Posterior vena cava (tissue), 2 donors: ENCODE measurements around the gene KCMF1. TPM values are rescaled to one million over a fixed set of nuclear protein-coding genes. Genes with fewer than 3 reads are reported as not detected.

Experiments
- DNase-seq: peaks from one replicate; pipeline ENCODE4 v3.0.0-alpha.2; 2020; ENCODE audit warnings: low spot score
- intact Hi-C, 2 donors: fragments of 100-400 bp; cut with DNase I; formaldehyde crosslinking; loops; one replicate each; pipeline versions ENCODE4 v1.14.1 to v1.14.2; 2022 to 2023
- total RNA-seq, 2 donors: library from RNA; stranded (reverse); fragmentation: NEBNext Ultra II Directional; extraction: Animal tissue kit (Norgen Biotek cat#: 25700); gene quantifications; one replicate each; pipeline ENCODE4 v1.2.1, GENCODE V29; 2021
- donor health status: DM: yes; HTN: yes; CAD: no.
- donor health status: DM: yes; HTN: yes; CAD: no.

The KCMF1 gene
- total RNA-seq, 2 donors from 2014 or later: 56.9 to 73.4 TPM

DNA sequence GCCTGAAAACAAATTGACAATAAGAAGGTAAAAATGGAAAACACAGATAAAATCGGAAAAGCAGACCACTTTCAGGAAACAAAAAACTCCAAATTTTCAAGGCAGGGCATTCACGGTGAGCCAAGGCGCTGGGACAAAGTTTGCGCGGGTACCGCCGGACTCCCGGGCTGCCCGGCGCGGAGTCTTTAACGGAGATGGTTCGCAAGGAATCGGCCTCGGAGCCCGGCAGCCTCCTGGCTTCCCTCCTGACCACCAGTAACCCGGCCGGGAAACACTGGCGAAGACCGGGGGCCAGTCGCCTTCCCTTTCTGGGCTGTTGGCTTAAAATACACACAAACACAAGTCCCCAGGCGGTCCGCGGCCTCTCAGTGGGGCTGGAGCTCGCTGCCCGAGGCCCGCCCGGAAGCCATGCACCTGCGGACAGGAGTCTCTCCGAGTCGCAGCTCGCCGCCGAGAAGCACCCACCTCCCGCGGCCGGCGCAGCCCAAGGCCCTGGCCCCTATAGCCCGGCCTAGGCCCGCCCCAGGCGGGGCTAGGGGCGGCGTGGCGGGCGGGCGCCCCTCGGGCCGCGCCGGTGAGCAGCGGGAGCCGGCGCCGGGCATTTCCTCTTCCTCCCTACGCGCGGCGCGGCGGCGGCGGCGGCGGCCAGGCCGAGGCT, 622 bp upstream of the KCMF1 start:
- intact Hi-C loops: loop anchor here (2.0 to 10.0 kb wide), 3 partner anchors 20 to 1067 kb away; no protein-coding TSS in a partner anchor
- DNase-seq: peak; percentile 89

GRCh38 chr2:84971510-84972206, 697 bp downstream of the KCMF1 start:
- peak; percentile 89 for DNase-seq
- intact Hi-C loops: loop anchor here (2.0 to 10.0 kb wide), 3 partner anchors 21 to 1066 kb away; no protein-coding TSS in a partner anchor

DNA sequence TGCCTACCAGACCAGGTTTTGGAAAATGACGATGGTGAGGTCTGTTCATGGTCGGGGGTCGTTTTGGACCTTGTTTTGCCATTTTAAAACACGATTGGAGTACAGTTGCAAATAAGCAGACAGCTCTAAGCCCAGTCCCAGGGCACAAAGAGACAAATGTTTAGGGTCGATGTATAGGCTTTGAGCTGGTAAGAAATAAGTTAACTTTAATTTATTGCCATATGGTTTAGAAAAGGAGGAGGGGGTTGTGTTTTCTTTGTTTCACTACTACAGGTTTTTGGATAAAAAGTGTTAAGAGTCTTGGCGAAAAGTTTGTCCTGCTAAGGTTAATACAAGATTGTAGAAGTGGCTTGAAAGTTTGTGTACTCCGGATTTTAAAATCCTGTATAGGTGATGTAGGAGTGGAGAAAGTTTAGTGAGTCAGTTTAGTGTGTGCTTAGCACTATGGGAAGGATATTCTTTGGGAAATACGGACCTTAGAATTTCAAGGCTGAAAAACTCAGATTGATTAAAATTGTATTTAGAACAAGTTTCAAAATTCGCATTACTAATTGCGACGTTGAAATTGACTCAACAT, 1.3 kb downstream of the KCMF1 start:
- intact Hi-C loops: loop anchor here (5.0 to 10.0 kb wide), 2 partner anchors 73 to 1065 kb away; no protein-coding TSS in a partner anchor
- DNase-seq: no peak

DNA sequence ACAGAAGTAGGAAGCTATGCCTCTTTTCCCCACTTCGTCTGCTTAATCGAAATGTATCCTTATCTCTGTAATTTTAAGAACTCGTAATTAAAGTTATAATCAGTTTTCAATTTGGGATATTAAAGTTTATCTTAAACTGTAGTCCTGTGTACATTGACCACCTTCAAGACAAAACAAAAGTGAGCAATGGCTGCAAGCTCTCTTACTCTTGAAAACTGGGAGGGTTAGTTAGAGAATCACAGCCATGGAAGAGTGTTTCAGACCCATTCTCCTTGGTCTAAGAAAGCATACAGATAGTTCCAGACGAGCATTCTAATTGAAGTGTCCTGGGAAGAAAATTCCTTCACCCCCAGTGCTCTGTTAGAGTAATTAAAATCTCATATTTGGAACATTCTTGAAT, 2.0 kb downstream of the KCMF1 start:
- intact Hi-C loops: loop anchor here (5.0 to 10.0 kb wide), 2 partner anchors 72 to 1064 kb away; no protein-coding TSS in a partner anchor
- DNase-seq: no peak

DNA sequence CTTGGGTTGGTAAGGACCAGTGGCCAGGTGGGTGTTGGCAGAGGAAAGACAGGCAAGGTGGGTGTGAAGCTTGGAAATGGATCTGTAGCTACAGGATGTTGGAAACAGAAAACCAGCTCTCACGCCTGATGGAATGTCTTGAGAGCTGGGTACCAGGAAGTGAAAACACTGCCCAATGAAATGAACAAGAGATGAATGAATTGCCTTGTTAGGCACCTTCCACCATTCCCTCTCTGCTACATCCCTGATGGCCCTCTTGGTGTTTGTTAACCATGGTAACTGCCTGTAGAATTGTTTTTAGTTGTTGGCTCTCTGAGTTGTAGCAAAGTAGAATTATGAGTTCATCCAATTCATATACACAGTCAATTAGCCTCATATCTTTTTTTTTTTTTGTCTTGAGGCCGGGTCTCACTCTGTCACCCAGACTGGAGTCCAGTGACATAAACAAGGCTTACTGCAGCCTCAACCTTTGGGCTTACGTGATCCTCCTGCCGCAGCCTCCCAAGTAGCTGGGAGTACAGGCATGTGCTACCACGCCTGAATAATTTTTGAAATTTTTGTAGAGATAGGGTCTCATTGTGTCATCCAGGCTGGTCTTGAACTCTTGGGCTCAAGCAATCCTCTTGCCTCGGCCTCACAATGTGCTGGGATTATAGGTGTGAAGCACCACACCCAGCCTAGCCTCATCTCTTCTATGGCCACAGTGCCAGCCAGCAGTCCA, 9.5 kb downstream of the KCMF1 start:
- intact Hi-C loops: no loop called here

DNA sequence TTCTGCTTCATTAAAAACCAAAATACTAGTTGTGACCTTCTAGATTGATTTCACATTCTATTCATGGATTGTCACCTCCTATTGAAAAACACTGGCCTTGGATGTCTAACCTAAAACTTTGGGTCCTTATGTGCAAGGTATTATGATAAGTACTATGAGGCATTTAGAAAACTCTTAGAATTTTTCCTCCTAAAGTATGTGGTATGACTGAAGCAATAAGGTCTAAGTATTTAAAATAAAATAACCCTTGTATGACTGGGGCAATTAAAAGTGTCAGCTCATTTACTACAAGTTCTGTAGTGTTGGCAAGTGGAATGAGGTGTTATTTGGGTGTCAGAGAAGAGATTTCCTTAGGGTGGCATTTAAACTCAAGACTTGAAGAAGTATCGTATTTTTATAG, 15.1 kb downstream of the KCMF1 start:
- intact Hi-C loops: no loop called here
- DNase-seq: no peak

More for the DNA sequence above, 9.5 kb downstream of the KCMF1 start:
- no peak for DNase-seq

- no peak for DNase-seq
- intact Hi-C loops: loop anchor here in 1 of 2 donors (1.0 kb wide), 1 partner anchor 23 kb away; no protein-coding TSS in a partner anchor
Observed at GRCh38 chr2:84989422-84989821, 18.5 kb downstream of the KCMF1 start.

- intact Hi-C loops: loop anchor here in 1 of 2 donors (1.0 kb wide), 1 partner anchor 22 kb away; no protein-coding TSS in a partner anchor
- DNase-seq: no peak
Observed at GRCh38 chr2:84989927-84990326, 19.0 kb downstream of the KCMF1 start.

GRCh38 chr2:84991404-84992160, 20.6 kb downstream of the KCMF1 start:
- intact Hi-C loops: no loop called here

DNA sequence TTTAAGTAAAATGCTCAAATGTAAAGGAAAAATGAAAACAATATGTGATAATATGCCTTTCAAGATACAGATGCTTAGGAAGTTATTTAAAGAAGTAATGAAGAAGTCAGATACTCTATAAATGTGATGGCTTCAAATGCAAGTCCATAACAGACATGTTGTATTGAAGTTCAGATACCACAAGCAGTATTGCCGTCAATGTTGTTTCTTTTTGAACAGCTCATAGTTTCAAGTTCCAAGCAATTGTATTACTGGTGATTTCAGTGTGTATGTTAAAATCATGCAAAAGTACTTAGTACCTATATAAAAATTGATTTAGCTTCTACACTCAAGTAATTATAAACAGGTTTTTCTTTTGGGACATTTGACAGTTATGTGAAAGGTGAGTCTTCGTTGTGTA, 24.9 kb downstream of the KCMF1 start:
- no peak for DNase-seq
- intact Hi-C loops: no loop called here

More at GRCh38 chr2:84991404-84992160, 20.6 kb downstream of the KCMF1 start:
- no peak for DNase-seq

- DNase-seq: no peak
- intact Hi-C loops: no loop called here
Observed at GRCh38 chr2:84996909-84997308, 25.9 kb downstream of the KCMF1 start.

- intact Hi-C loops: no loop called here
- DNase-seq: no peak
Observed at GRCh38 chr2:84999553-84999955, 28.6 kb downstream of the KCMF1 start.

DNA sequence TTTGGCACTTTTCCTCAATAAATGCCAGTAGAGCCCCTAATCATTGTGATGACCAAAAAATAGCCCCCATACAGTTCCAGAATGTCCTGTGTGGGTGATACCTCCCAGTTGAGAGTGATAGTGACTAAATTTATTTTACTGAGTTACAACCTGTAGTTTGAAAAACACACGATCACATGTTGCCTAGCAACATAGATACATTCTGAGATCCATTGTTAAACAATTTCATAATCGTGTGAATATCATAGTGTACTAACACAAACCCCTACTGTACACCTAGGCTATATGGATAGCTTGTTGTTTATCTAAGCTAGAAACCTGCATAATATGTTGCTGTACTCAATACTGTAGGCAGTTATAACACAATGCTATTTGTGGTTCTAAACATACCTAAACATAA, 30.6 kb downstream of the KCMF1 start:
- no peak for DNase-seq
- intact Hi-C loops: no loop called here

DNA sequence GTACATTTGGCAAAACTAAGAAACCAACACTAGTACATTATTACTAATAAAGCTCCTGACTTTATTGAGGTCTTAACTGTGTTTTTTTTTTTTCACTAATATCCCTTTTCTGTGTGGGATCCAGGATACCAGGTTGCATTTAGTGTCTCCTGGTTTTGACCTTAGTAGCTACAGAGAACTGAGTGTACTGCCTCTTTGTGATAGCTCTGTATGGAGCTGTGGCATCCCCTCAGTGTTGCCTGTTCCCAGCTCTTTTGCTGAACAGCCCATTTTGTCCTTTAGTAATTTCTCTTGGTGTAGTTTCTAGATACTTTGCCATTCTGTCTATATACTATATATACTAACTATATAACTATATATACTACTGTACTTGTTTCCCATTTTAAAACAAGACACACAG, 31.6 kb downstream of the KCMF1 start:
- no peak for DNase-seq
- intact Hi-C loops: no loop called here

DNA sequence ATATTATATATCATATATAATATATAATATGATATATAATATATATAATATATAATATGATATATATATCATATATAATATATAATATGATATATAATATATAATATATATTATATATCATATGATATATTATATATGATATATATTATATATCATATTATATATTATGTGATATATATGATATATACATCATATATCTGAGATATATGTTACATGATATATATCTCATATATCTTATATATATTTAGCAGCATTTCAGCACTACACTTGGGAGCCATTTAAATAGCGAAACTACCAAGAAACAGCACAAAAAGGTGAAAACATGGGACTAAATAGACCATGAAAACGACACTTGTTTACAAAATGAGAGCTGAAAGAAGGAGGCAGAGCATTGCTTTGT, 37.3 kb downstream of the KCMF1 start:
- no peak for DNase-seq
- intact Hi-C loops: no loop called here

- intact Hi-C loops: no loop called here
- DNase-seq: no peak
Observed at GRCh38 chr2:85009019-85009618, 38.2 kb downstream of the KCMF1 start.

- intact Hi-C loops: no loop called here
- no peak for DNase-seq
Observed at GRCh38 chr2:85010404-85010803, 39.4 kb downstream of the KCMF1 start.

DNA sequence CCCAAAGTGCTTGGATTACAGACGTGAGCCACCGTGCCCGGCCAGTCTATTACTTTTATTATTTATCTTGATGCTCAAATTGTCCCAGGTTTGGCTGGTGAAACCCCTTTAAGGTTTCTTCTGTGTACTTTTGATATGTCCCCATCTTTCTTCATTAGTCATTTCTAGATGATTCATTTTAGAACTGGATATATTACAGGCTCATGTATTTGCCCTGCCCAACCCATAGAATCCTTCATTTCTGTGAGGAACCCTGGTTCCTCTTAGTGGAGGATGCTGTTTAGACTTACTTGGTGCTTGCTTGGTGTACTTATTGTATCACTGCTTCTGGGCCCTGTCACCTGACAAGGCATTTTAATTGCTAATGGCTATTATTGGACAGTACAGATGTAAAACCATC, 40.1 kb downstream of the KCMF1 start:
- intact Hi-C loops: no loop called here
- DNase-seq: no peak
